Keratinocyte (primary cell): ENCODE results near the gene TK1.

Experiments
- EZH2 ChIP-seq: IDR thresholded peaks from one replicate; pipeline ENCODE4 v1.6.1; 2012; ENCODE audit warnings: inconsistent platforms, mild to moderate bottlenecking, low read length, moderate library complexity
- TF ChIP-seq, protein P1 (sequence below), 3 experiments: IDR thresholded peaks in 1 of 3; conservative IDR thresholded peaks in 1 of 3; optimal IDR thresholded peaks in 1 of 3; 2 replicates in 2 of 3; 3 replicates in 1 of 3; pipeline versions ENCODE3 to v1.5.1; 2011; ENCODE audit warnings: low read length in 3 of 3, mild to moderate bottlenecking in 3 of 3, moderate library complexity in 2 of 3, control low read depth in 1 of 3, inconsistent platforms in 1 of 3; ENCODE audit not compliant: insufficient read depth in 2 of 3; ENCODE audit errors: extremely low read depth in 1 of 3

DNA sequence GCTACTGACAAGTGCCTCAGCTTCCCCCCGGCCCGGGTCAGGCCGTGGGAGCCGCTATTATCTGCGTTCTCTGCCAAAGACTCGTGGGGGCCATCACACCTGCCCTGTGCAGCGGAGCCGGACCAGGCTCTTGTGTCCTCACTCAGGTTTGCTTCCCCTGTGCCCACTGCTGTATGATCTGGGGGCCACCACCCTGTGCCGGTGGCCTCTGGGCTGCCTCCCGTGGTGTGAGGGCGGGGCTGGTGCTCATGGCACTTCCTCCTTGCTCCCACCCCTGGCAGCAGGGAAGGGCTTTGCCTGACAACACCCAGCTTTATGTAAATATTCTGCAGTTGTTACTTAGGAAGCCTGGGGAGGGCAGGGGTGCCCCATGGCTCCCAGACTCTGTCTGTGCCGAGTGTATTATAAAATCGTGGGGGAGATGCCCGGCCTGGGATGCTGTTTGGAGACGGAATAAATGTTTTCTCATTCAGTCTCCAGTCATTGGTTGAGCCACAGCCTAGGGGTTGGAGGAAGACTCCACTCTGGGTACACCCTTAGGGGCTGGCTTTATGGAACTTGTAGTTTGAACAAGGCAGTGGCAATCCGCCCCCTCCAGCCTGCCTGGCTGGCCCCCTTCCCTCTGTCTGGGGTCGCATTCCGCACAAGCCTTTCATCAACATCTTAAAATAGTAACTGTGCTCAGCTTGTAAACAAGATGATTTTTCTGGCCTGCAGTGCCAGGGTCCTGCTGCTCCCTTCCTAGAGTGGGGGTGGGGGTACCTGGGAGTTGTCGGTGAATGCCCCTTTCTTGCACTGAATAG is 14.4 kb downstream of the TK1 start:
- TF ChIP-seq, protein P1, sequence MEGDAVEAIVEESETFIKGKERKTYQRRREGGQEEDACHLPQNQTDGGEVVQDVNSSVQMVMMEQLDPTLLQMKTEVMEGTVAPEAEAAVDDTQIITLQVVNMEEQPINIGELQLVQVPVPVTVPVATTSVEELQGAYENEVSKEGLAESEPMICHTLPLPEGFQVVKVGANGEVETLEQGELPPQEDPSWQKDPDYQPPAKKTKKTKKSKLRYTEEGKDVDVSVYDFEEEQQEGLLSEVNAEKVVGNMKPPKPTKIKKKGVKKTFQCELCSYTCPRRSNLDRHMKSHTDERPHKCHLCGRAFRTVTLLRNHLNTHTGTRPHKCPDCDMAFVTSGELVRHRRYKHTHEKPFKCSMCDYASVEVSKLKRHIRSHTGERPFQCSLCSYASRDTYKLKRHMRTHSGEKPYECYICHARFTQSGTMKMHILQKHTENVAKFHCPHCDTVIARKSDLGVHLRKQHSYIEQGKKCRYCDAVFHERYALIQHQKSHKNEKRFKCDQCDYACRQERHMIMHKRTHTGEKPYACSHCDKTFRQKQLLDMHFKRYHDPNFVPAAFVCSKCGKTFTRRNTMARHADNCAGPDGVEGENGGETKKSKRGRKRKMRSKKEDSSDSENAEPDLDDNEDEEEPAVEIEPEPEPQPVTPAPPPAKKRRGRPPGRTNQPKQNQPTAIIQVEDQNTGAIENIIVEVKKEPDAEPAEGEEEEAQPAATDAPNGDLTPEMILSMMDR (optimal IDR thresholded peaks at IDR 0.05 in 1 of 3, IDR thresholded peaks at IDR 0.05 in 1 of 3, conservative IDR thresholded peaks at IDR 0.05 in 1 of 3; ENCODE audit: extremely low read depth in 1 of 3, insufficient read depth in 2 of 3, low read length in 3 of 3), result no peak
- no peak for TF ChIP-seq EZH2
